ENCODE measurements around the gene MGP. TPM values are rescaled to one million over a fixed set of nuclear protein-coding genes. Genes with fewer than 3 reads are reported as not detected.

MGP gene
- total and polyA plus RNA-seq, 2 experiments from 2014 or later: 0.60 TPM; not detected in 1

DNA sequence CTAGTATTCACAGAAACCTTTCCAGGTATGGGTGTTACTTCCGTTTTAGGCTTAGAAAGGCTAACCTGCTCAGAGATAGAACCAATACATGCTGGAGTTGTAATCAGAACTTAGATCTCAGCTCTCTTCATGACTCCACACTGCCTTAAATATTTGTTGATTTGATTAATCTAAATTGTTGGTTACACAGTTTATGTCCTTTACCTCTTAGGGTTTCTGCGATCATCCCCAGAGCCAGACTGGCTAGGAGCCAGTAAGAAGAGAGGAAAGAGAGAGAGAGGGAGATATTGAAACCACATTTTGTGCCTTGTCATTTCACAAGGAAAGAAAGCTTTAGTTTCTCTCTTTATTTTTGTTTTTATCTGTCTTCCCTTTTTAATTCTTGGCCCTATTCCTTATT lies 16.8 kb upstream of the MGP start:
- no peaks in the 10 kb centered on the region for H3F3A ChIP-seq (replicated peaks; ENCODE audit: low read depth)
- no peak overlapping the region for H3K27ac ChIP-seq (ENCODE audit: low read depth)
- no peak overlapping the region for H3K4me3 ChIP-seq
- DNase-seq (ENCODE audit: low spot score) (no peak), ATAC-seq (no peak)
- H3K9me3 Mint-ChIP-seq: no peaks in the 10 kb centered on the region
- no peaks in the 10 kb centered on the region for H3K36me3 ChIP-seq (ENCODE audit: insufficient read depth)
- H3K4me3 Mint-ChIP-seq: no peak overlapping the region
- TF ChIP-seq, protein P1, sequence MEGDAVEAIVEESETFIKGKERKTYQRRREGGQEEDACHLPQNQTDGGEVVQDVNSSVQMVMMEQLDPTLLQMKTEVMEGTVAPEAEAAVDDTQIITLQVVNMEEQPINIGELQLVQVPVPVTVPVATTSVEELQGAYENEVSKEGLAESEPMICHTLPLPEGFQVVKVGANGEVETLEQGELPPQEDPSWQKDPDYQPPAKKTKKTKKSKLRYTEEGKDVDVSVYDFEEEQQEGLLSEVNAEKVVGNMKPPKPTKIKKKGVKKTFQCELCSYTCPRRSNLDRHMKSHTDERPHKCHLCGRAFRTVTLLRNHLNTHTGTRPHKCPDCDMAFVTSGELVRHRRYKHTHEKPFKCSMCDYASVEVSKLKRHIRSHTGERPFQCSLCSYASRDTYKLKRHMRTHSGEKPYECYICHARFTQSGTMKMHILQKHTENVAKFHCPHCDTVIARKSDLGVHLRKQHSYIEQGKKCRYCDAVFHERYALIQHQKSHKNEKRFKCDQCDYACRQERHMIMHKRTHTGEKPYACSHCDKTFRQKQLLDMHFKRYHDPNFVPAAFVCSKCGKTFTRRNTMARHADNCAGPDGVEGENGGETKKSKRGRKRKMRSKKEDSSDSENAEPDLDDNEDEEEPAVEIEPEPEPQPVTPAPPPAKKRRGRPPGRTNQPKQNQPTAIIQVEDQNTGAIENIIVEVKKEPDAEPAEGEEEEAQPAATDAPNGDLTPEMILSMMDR (conservative IDR thresholded peaks at IDR 0.05; ENCODE audit: low read depth in 2 of 2): no peak
- TF ChIP-seq, protein P2, sequence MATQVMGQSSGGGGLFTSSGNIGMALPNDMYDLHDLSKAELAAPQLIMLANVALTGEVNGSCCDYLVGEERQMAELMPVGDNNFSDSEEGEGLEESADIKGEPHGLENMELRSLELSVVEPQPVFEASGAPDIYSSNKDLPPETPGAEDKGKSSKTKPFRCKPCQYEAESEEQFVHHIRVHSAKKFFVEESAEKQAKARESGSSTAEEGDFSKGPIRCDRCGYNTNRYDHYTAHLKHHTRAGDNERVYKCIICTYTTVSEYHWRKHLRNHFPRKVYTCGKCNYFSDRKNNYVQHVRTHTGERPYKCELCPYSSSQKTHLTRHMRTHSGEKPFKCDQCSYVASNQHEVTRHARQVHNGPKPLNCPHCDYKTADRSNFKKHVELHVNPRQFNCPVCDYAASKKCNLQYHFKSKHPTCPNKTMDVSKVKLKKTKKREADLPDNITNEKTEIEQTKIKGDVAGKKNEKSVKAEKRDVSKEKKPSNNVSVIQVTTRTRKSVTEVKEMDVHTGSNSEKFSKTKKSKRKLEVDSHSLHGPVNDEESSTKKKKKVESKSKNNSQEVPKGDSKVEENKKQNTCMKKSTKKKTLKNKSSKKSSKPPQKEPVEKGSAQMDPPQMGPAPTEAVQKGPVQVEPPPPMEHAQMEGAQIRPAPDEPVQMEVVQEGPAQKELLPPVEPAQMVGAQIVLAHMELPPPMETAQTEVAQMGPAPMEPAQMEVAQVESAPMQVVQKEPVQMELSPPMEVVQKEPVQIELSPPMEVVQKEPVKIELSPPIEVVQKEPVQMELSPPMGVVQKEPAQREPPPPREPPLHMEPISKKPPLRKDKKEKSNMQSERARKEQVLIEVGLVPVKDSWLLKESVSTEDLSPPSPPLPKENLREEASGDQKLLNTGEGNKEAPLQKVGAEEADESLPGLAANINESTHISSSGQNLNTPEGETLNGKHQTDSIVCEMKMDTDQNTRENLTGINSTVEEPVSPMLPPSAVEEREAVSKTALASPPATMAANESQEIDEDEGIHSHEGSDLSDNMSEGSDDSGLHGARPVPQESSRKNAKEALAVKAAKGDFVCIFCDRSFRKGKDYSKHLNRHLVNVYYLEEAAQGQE (IDR thresholded peaks at IDR 0.05; ENCODE audit: unreplicated experiment): no peak
- TF ChIP-seq, protein P3, sequence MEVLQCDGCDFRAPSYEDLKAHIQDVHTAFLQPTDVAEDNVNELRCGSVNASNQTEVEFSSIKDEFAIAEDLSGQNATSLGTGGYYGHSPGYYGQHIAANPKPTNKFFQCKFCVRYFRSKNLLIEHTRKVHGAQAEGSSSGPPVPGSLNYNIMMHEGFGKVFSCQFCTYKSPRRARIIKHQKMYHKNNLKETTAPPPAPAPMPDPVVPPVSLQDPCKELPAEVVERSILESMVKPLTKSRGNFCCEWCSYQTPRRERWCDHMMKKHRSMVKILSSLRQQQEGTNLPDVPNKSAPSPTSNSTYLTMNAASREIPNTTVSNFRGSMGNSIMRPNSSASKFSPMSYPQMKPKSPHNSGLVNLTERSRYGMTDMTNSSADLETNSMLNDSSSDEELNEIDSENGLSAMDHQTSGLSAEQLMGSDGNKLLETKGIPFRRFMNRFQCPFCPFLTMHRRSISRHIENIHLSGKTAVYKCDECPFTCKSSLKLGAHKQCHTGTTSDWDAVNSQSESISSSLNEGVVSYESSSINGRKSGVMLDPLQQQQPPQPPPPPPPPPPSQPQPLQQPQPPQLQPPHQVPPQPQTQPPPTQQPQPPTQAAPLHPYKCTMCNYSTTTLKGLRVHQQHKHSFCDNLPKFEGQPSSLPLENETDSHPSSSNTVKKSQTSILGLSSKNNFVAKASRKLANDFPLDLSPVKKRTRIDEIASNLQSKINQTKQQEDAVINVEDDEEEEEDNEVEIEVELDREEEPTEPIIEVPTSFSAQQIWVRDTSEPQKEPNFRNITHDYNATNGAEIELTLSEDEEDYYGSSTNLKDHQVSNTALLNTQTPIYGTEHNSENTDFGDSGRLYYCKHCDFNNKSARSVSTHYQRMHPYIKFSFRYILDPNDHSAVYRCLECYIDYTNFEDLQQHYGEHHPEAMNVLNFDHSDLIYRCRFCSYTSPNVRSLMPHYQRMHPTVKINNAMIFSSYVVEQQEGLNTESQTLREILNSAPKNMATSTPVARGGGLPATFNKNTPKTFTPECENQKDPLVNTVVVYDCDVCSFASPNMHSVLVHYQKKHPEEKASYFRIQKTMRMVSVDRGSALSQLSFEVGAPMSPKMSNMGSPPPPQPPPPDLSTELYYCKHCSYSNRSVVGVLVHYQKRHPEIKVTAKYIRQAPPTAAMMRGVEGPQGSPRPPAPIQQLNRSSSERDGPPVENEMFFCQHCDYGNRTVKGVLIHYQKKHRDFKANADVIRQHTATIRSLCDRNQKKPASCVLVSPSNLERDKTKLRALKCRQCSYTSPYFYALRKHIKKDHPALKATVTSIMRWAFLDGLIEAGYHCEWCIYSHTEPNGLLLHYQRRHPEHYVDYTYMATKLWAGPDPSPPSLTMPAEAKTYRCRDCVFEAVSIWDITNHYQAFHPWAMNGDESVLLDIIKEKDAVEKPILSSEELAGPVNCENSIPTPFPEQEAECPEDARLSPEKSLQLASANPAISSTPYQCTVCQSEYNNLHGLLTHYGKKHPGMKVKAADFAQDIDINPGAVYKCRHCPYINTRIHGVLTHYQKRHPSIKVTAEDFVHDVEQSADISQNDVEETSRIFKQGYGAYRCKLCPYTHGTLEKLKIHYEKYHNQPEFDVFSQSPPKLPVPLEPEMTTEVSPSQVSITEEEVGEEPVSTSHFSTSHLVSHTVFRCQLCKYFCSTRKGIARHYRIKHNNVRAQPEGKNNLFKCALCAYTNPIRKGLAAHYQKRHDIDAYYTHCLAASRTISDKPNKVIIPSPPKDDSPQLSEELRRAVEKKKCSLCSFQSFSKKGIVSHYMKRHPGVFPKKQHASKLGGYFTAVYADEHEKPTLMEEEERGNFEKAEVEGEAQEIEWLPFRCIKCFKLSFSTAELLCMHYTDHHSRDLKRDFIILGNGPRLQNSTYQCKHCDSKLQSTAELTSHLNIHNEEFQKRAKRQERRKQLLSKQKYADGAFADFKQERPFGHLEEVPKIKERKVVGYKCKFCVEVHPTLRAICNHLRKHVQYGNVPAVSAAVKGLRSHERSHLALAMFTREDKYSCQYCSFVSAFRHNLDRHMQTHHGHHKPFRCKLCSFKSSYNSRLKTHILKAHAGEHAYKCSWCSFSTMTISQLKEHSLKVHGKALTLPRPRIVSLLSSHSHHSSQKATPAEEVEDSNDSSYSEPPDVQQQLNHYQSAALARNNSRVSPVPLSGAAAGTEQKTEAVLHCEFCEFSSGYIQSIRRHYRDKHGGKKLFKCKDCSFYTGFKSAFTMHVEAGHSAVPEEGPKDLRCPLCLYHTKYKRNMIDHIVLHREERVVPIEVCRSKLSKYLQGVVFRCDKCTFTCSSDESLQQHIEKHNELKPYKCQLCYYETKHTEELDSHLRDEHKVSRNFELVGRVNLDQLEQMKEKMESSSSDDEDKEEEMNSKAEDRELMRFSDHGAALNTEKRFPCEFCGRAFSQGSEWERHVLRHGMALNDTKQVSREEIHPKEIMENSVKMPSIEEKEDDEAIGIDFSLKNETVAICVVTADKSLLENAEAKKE (CRISPR knock-in tag; IDR thresholded peaks at IDR 0.05): no peak
- no peak for TF ChIP-seq POLR2AphosphoS5 (IDR thresholded peaks at IDR 0.05; ENCODE audit: low read depth)
- TF ChIP-seq CREB1 (CRISPR knock-in tag; IDR thresholded peaks at IDR 0.05; ENCODE audit: low read depth): no peak
- TF ChIP-seq JUNB (IDR thresholded peaks at IDR 0.05; ENCODE audit: unreplicated experiment): no peak
- no peak for TF ChIP-seq EZH2phosphoT487 (IDR thresholded peaks at IDR 0.05; ENCODE audit: unreplicated experiment)
- no peak for TF ChIP-seq EZH2 (IDR thresholded peaks at IDR 0.05; ENCODE audit: low read depth, unreplicated experiment)
- no peak for TF ChIP-seq NANOG (IDR thresholded peaks at IDR 0.05; ENCODE audit: borderline replicate concordance)
- TF ChIP-seq ZNF114 (CRISPR knock-in tag; IDR thresholded peaks at IDR 0.05): no peak
- H3K27ac Mint-ChIP-seq: no peak overlapping the region
- H3K27me3 ChIP-seq (ENCODE audit: insufficient read depth): no peaks in the 10 kb centered on the region
- no peak overlapping the region for H2AFZ ChIP-seq
- no peaks in the 10 kb centered on the region for H3K79me2 ChIP-seq (replicated peaks; ENCODE audit: insufficient read depth)
- H3K4me1 Mint-ChIP-seq: peaks cover 4% of the 10 kb centered on the region; the same call in 1 of the 3 replicates
- H3K4me2 ChIP-seq: no peak overlapping the region
- H3K9me2 ChIP-seq (ENCODE audit: insufficient read depth): no peaks in the 10 kb centered on the region
- no peaks in the 10 kb centered on the region for H4K20me1 ChIP-seq (replicated peaks; ENCODE audit: insufficient read depth)
- H3K27me3 Mint-ChIP-seq (ENCODE audit: insufficient read depth, low read depth, poor library complexity): peaks cover 2% of the 10 kb centered on the region
- H3K36me3 Mint-ChIP-seq (ENCODE audit: low read depth): no peaks in the 10 kb centered on the region
- H3K4me1 ChIP-seq (ENCODE audit: insufficient read depth): no peaks in the 10 kb centered on the region

Data from GM23338 (cell line).